NCI-H1417 (cell line): ENCODE results near the gene CIRBP.
"Not testable (repeated sequence)": the region's sequence is repeated elsewhere in the genome, so short reads cannot be mapped to it uniquely, and the experiment has no call there.

ENCODE experiments used
- DNase-seq, 3 experiments: peaks; one replicate each; lab custom pipeline; 2025; lab: John Stamatoyannopoulos, UW

CIRBP gene

DNA sequence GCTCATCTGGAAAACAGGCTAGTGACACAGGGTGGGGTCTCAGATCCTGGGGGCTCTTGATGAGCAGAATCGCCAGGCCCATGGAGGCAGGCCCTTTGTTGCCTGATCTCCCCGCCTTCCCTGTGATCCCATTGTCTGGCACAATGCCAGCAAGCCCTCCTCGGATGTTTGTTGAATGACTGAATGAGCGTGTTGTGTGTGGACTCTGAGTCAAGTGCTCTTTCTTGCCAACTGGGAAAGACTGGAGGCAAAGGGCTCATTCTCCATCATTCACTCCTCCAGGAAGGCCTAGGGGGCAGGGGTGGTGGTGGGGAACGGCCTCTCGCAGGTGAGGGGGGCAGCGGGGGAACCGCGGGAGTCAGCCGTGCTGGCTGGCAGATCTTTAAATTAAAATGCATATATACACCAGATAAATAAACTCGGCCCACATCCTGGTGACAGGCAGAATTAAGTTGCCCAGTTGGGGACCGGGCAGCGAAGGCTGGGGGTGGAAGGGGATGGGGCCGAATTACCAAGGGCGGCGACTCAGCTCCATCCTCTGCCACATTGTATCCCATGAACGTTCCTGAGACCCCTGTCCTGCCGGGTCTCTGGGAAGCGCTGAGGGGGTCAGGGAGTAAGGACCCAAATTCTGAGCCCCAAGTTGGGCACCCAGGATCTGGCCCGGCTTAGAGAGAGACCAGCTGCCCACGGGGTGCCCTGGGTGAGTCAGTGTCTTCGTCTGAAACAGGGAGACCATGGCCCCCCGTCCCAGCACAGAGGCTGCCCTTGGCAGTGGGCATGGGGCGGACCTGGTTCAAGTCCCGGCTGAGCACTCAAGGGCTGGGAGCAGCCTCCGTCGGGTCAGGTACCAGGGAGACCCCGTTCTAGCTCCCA is 41.1 kb downstream of the CIRBP start:
- no peak for DNase-seq

DNA sequence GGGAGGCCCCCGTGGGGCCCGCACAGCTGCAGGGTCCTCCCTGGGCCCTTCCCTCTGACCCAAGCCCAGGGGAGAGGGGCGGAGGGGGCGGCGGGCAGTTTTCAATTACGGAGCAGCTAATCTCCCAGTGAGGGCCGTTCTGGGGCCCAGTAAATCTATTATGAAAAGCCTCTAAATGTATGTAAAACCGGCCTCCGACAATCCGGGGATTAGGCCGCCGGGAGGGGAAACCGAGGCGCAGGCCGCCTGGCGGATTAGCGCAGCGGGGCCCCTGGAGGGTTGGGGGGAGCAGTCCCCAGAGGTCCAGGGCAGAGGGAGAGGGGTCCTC is 41.7 kb downstream of the CIRBP start:
- no peak for DNase-seq

DNA sequence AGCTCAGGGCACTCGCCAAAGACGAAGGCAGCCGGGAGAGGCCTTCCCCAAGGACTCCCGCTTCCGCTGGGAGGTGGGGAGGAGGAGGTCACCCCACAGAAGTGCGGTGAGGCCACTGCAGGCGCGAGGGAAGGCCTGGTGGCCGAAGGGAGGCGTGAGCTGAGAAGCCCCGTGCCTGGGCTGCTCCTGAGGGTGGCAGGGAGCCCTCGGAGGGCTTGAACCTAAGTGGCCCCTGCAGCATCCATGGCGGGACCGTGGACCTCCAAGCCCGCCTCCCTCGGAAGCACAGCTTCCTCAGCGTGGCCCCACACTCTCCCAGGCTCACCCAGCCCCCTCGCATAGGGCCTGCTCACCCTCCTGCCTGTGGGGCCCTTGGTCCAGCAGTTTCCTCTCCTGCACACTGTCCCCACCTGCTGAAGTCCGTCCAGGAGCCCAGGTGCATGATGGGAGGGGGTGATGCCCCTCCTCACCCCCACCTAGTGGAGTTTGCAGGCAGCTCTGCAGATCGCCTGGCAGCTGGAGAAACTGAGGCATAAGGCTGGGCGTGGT is 42.5 kb downstream of the CIRBP start:
- no peak for DNase-seq

DNA sequence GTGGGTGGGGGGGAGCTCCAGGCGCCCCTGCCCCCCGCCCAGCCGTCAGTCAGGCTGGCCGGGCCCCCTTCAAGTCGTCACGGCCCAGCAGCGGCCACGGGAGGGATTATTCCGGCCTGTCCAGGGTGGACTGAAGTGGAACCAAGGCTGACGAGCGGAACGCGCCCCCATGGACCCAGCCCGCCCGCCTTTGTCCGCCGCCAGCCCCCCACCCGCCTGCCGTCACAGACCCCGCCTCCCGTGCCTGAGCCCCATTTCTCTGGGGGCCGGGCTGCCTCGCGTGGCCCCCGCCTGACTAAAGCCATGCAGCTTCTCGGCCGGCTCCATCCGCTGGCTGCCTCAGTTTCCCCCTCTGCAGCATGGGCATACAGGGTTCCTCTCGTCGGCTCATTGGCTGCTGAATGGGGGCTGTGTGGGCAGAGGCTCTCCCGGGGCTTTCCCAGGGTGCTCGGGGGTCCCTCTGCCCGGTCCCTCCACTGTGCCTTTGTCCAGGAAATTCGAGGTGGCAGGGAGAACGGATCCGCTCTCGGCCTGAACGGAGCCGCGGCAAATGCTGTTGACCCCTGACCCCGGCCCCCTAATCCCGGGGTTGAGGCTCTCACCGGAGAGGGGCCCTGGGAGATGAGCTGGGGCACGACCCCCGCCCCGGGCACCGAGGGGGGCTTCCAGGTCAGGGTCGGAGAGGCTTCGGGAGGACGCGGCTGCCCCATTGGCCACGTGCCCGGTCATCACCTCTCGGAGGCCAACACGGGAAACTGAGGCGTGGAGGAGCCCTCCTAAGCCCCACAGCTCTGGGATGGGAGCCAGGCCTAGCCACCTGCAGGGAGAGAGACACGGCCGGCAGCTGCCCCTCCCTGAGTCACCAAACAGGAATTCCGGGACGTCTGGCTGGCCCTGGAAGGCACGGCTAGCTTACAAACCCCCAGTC is 43.9 kb downstream of the CIRBP start:
- no peak for DNase-seq

DNA sequence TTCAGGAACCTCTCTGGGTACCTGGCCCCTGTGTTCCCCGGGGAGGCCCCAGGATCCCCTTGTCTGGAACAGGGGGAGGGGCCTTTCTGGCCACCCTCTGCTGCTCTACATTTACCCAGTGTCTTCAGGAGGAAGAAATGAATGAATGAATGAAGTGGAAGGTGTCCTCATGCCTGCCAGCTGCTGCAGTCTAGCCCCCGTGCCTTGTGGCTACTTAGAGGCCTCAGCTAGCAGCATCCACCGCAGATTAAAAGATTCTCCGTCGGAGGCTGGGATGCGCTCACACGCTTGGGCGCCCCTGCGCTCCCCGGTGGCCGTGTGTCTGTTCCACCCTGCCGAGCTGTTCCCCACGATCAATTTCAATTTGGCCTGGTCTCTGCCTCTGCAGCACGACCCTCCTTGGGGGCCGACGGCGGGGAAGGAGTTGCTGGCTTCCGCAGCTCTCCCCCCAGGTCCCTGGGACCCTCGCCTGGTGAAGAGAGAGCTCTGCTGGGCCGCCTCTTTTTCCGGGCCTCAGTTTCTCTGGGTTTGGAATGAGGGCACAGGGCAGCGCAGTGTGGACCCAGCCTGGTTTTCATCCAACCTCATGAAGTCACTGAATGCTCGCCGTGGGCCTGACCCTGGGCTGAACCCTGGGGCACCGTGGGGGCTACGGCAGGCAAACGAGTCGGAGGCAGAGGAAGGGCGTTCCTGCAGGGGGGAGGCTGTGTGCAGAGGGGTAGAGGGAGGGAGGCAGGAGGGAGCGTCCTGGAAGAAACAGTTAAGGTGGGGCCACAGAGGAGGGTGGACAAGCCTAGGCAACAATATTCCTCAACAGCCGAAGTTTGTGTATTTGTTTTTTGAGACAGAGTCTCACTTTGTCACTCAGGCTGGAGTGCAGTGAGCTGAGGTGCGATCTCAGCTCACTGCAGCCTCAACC is 44.8 kb downstream of the CIRBP start:
- DNase-seq: no peak

DNA sequence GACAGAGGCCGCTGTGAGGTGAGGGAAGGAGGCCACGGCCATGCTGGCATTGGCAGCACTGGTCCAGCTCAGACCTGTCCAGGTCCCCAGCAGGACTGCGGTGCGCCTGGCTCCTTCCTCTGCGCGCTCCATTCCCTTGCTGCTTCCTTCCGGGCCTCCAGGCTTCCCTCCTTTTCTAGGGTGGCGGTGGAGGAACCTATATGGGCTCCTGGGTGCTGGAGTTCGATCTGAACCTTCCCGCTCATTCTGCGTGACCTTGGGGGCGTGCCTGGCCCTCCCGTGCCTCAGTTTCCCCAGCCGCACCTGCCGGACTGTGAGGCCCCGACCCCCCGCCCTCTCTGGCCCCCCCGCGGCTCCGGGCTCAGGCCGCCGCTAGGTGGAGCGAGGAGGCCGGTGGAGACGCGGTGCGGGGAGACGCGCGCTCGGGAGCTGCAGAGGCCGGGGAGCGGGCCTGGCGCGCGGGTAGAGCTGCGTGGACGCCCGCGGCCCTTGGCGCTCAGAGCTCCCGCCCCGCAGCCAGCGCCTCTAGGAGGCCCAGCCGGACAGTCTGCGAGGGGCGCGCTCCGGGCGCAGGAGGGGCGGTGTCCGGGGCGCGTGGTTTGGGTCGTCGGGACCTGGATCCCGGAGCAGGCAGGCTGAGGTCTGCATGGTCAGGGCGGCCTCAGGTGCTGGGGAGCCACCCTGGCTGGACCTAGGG is 46.5 kb downstream of the CIRBP start:
- DNase-seq: peak in 2 of 3 experiments; percentile 59 to 65

DNA sequence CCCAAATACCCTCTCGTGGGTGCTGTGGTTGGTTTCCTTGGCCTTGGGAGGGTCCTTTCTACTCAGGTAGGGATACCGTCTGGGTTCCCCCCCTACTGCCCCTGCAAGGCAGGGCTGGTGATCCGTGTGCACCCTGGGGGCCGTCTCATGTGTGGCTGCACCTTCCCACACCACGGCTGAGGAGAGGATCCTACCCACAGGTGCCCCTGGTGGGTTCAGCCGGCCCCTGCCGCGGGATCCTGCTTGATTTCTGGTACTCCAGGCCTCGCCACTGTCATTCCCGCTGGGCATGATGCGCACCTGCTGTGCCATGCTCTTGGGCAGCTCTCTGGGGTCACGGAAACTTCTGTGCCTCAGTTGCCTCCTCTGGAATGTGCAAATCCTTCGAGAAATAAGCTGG is 47.3 kb downstream of the CIRBP start:
- DNase-seq: no peak

DNA sequence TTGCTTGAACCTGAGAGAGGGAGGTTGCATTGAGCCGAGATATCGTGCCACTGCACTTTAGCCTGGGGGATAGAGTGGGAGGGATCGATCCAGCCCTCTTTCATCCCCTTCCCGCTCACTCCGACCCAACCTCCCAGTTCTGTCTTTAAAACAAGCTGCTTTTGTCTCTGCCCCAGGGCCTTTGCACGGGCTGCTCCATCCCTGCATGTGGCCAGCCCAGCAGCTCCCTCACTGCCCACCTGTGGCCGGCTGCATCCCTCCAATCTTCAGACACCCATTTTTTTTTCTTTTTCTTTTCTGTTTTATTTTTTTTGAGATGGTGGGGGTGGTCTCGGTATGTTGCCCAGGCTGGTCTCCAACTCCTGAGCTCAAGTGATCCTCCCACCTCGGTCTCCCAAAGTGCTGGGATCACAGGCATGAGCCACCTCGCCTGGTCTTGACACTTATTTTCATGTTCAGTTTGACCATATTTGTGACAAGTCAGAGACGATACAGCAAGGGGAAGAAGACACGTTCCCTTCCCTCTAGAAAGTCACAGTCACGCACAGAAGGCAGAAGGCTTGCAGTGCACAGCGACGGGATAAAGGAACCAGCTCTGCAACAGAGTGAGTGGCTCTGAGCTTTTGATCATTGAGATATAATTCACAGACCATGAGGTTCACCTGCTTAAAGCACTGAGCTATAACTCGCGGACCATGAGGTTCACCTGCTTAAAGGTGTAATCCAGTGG is 48.3 kb downstream of the CIRBP start:
- no peak for DNase-seq

DNA sequence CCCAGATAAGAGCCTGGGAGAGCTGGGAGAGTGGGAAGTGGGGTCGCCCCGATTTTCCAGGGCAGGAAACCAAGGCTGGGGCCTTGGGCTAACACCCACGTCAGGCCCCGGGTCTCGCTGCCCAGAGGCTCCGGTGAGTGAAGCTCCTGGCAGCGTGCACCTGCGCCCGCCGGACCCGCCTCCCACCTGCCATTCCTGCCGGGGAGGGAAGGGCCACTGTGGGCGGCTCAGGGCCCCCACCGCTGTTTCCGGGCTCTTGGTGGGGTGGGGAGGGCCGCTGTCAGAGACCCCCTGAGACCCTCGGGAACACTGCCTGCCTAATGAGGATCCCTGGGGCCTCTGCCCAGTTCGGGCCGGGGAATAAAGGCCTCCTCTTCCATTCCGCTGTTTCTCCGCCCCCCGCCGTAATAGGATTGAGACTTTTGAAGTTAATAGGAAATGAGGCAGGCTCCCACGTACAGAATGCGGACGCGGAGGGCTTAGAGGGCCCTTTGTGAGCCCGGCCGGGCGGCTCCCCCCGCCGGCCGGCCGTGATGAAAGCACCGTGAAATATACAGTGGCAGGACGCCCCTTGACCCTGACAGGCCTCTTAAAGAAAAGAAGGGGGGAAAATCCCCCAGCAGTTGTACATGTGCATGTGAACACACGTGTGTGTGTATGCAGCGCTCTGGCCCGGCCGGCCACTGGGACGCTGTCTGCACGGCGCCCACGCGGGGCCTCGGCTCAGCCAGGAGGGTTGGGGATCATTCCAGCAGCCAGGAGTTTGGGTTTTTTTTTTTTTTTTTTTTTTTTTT is 49.7 kb downstream of the CIRBP start:
- DNase-seq: peak in 2 of 3 experiments; percentile 34 to 44

DNA sequence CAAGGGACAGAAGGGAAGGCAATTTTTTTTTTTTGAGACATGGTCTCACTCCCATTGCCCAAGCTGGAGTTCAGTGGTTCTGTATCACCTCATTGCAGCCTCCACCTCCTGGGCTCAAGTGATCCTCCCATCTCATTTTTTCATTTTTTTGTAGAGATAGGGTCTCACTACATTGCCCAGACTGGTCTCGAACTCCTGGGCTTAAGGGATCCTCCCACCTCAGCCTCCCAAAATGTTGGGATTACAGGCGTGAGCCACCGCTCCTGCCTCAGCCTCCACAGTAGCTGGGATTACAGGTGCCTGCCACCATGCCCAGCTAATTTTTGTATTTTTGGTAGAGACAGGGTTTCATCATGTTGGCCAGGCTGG is 51.1 kb downstream of the CIRBP start:
- not testable (repeated sequence) for DNase-seq

DNA sequence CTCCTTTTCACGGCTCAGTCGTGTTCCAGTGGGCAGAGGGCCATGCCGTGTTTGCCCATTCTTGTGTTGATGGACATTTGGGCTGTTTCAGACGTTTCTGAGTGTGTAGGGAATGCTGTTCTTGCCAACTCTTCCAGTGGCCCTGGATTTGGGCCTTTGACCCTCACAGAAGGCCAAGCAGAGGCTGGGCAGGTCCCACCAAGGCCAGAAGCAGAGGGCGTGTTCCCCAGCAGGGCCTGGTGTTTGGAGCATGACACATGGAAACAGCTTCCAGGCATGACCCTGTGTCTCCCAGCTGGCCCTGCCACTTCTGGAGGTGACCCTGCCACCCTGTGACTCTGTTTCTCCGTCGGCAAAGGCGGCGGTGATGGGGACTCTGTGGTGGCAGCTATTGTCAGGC is 52.4 kb downstream of the CIRBP start:
- DNase-seq: no peak

DNA sequence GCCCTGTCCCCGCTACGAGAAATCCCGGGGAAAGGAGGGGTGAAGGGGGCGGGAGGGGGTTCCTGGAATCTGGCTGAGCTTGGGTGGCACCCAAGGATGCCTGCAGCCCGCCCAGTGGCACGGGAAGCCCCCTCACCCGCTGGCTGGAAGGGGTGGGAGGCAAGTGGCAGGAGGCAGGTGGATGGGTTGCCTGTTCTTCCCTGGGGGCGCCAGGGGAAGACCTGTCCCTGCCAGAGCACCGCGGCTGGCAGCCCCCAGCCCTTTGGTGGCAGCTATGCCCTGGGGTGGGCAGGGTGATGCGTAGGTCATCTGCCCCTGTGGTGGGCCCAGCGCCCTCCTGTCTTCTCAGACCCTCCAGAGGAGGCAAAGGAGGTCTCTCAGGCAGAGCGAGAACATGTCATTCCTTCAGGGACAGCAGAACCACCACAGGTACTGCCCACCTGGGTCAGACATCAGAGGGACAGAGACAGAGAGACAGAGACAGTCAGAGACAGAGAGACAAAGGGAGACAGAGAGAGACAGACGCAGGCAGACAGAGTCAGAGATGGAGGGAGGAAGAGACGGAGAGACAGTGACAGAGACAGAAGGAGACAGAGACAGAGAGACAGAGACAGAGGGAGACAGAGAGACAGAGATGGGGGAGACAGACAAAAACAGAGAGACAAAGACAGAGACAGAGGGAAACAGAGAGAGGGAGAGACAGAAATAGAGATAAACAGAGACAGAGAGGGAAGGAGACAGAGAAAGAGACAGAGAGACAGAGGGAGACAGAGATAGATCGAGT is 53.3 kb downstream of the CIRBP start:
- DNase-seq: no peak

DNA sequence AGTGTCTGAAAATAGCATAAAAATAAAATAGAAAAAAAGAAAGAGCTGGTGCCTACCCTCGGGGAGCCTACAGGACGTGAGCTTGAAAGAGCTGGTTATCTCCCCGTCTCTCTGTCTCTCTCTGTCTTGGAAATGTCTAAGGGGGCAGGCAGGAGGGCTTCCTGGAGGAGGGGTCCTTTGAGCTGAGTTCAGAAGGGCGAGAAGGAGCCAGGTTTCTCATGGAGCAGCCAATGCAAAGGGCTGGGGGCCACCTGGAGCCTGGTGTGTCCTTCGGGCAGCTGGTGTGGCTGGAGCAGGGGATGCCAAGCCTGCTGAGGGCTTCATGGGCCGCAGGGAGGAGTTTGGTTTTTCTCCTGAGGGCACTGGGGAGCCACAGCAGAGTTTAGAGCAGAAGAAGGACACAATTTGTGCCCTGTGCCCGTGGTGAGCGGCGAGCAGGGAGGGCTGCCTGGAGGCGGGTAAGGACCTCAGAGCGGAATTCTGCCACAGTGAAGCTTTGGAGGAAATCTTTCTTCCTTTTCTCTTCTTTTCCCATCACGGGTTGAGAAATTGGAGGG is 55.2 kb downstream of the CIRBP start:
- DNase-seq: no peak
